Parathyroid adenoma (tissue), 2 donors: ENCODE data around the gene TMEM132D.

Source experiments
- H2AFZ ChIP-seq: fragments of 300-600 bp; sonication (generic); one replicate; pipeline ENCODE4 v1.7.0; 2017; ENCODE audit warnings: antibody characterized with exemption, mild to moderate bottlenecking
- H3K27ac ChIP-seq: fragments of 300-600 bp; sonication (generic); one replicate; pipeline ENCODE4 v1.7.0; 2017
- H3K27me3 ChIP-seq: fragments of 300-600 bp; sonication (generic); one replicate; pipeline ENCODE4 v1.7.0; 2017; ENCODE audit warnings: low read length; ENCODE audit not compliant: control insufficient read depth, insufficient read depth
- H3K36me3 ChIP-seq: fragments of 300-600 bp; sonication (generic); one replicate; pipeline ENCODE4 v1.7.0; 2017; ENCODE audit warnings: low read length; ENCODE audit not compliant: control insufficient read depth, insufficient read depth
- H3K4me1 ChIP-seq: fragments of 300-600 bp; sonication (generic); one replicate; pipeline ENCODE4 v1.7.0; 2017; ENCODE audit warnings: control low read depth
- H3K4me2 ChIP-seq: fragments of 300-600 bp; sonication (generic); one replicate; pipeline ENCODE4 v1.7.0; 2017; ENCODE audit warnings: low read length
- H3K4me3 ChIP-seq: fragments of 300-600 bp; sonication (generic); one replicate; pipeline ENCODE4 v1.7.0; 2017; ENCODE audit warnings: low read depth, low read length
- H3K79me2 ChIP-seq: fragments of 300-600 bp; sonication (generic); one replicate; pipeline ENCODE4 v1.7.0; 2017; ENCODE audit warnings: control low read depth
- H3K9ac ChIP-seq: fragments of 300-600 bp; sonication (generic); one replicate; pipeline ENCODE4 v1.7.0; 2017; ENCODE audit warnings: mild to moderate bottlenecking
- H3K9me3 ChIP-seq: fragments of 300-600 bp; sonication (generic); one replicate; pipeline ENCODE4 v1.7.0; 2017; ENCODE audit warnings: low read length; ENCODE audit not compliant: control insufficient read depth
- CTCF ChIP-seq: fragments of 300-600 bp; sonication (generic); IDR thresholded peaks from one replicate; pipeline ENCODE4 v1.7.0; 2017; ENCODE audit warnings: antibody characterized with exemption, mild to moderate bottlenecking
- donor health status: primary hyperparathyroidism.

Gene TMEM132D

DNA sequence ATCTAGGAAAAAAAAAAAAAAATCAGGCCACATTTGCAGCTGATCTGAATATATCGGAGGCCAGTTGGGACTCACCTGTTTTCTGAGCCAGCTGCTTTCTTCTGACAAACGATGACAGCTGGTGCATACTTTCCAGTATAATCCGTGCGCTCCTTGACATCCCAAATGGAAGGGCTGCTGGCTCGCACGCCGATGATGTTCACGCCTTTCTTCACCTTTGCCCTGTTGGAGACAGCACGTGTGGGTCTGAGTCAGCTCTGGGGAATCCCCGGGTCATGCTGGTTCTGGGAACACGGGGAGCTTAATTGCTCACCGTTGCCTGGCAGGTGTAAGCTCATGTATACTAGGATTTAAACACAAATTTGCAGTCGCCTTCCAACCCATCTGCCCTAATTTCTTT, 372.8 kb downstream of the TMEM132D start:
- Histone ChIP-seq H3K9me3 (no peaks in the 10 kb centered on the region), H3K4me1 (no peaks in the 10 kb centered on the region), H3K27ac (no peak overlapping the region), H3K27me3 (no peaks in the 10 kb centered on the region), H2AFZ (no peak overlapping the region), H3K9ac (no peak overlapping the region), H3K79me2 (no peaks in the 10 kb centered on the region), H3K4me3 (no peak overlapping the region), H3K4me2 (no peak overlapping the region), H3K36me3 (no peaks in the 10 kb centered on the region)
- no peak for TF ChIP-seq CTCF

DNA sequence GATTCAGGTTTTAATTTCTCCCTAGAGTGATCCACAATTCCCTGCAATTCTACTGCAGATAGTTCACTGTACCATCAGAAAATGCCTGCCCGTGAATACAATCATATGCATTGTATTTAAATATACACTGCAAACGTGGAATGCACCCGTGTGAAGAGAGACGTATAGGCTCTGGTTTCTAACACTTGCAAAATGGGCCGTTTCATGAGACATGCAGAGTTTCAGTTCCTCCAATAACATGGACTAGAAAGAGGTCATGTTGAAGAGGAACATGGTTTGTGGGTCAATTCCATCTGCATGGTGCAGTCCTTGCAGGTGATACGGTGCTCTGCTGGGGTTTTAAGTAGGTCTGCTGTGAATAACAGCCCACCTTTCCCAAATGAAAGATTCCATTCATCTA, 373.3 kb downstream of the TMEM132D start:
- Histone ChIP-seq H3K9me3 (no peaks in the 10 kb centered on the region), H3K4me2 (no peak overlapping the region), H3K27ac (no peak overlapping the region), H3K9ac (no peak overlapping the region), H3K4me3 (no peak overlapping the region), H3K27me3 (no peaks in the 10 kb centered on the region), H2AFZ (no peak overlapping the region), H3K79me2 (no peaks in the 10 kb centered on the region), H3K36me3 (no peaks in the 10 kb centered on the region), H3K4me1 (no peaks in the 10 kb centered on the region)
- TF ChIP-seq CTCF: no peak

- no peaks in the 10 kb centered on the region for H3K27me3 ChIP-seq
- no peaks in the 10 kb centered on the region for H3K36me3 ChIP-seq
- H2AFZ ChIP-seq: no peak overlapping the region
- no peaks in the 10 kb centered on the region for H3K4me1 ChIP-seq
- no peak overlapping the region for H3K4me3 ChIP-seq
- H3K27ac ChIP-seq: no peak overlapping the region
- TF ChIP-seq CTCF: no peak
- H3K79me2 ChIP-seq: no peaks in the 10 kb centered on the region
- H3K4me2 ChIP-seq: no peak overlapping the region
- H3K9ac ChIP-seq: no peak overlapping the region
- H3K9me3 ChIP-seq: no peaks in the 10 kb centered on the region
Observed at GRCh38 chr12:129527506-129527905, 376.3 kb downstream of the TMEM132D start.

DNA sequence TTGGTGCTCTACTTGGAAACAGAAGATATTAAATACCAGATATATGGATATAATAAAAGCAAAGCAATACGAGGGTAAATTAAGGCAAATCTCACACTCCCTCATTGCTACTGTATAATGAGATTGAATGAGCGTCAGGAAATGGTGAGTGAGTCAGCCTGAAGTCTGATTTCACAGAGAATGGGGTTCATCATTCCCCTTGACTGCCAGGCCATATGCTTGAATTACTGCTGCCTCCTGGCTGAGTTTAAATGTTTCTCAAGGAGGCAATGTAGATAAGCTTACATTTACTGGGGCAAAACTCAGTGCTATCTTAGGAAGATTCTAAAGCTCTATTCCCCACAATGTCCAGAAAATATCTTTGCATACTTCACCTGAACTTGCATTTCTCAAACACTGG, 380.2 kb downstream of the TMEM132D start:
- Histone ChIP-seq H3K9me3 (no peaks in the 10 kb centered on the region), H3K9ac (no peak overlapping the region), H3K27ac (no peak overlapping the region), H2AFZ (no peak overlapping the region), H3K79me2 (no peaks in the 10 kb centered on the region), H3K4me2 (no peak overlapping the region), H3K36me3 (no peaks in the 10 kb centered on the region), H3K4me3 (no peak overlapping the region), H3K4me1 (no peaks in the 10 kb centered on the region), H3K27me3 (no peaks in the 10 kb centered on the region)
- TF ChIP-seq CTCF: no peak

DNA sequence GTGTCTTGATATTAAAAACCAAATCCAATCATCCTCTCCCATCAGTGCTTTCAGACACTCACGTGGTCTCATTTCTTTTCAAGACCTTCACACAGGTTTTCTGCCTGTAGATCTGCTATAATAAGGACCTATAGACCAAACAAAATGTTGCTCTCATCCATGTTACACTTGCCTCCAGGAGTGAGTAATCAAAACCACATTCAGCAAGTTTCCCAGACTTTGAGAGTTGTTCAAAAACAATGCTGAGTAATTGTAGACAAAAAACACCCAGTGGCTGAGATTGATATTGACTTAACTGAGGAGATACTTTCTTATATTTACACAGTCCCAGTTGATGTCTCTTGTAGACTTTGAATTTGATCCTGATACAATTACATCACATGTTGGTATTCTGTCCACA, 383.1 kb downstream of the TMEM132D start:
- no peaks in the 10 kb centered on the region for H3K9me3 ChIP-seq
- H3K4me2 ChIP-seq: no peak overlapping the region
- H2AFZ ChIP-seq: no peak overlapping the region
- H3K27me3 ChIP-seq: no peaks in the 10 kb centered on the region
- no peaks in the 10 kb centered on the region for H3K79me2 ChIP-seq
- no peaks in the 10 kb centered on the region for H3K4me1 ChIP-seq
- H3K4me3 ChIP-seq: no peak overlapping the region
- no peaks in the 10 kb centered on the region for H3K36me3 ChIP-seq
- H3K27ac ChIP-seq: no peak overlapping the region
- TF ChIP-seq CTCF: no peak
- no peak overlapping the region for H3K9ac ChIP-seq
